Left ventricle myocardium superior (tissue), 1 donor: ENCODE results near the gene MACROD2. TPM values are rescaled to one million over a fixed set of nuclear protein-coding genes. Genes with fewer than 3 reads are reported as not detected.

Source experiments
- ATAC-seq: fragments of 200-7000 bp; cut with Tn5 transposase; one replicate; pipeline ENCODE4 v1.9.1; 2020; ENCODE audit warnings: mild to moderate bottlenecking, moderate library complexity
- DNase-seq: peaks from one replicate; pipeline ENCODE4 v3.0.0-alpha.2; 2020
- intact Hi-C: fragments of 100-400 bp; cut with micrococcal nuclease; formaldehyde crosslinking; loops from one replicate; pipeline ENCODE4 v1.11.0; 2022
- total RNA-seq: library from RNA; stranded (reverse); fragmentation: NEBNext Ultra II Directional; extraction: Animal tissue kit (Norgen Biotek cat#: 25700); gene quantifications from one replicate; pipeline ENCODE4 v1.2.1, GENCODE V29; 2021
- donor health status: DM: no; HTN: yes; CAD: no; lungs with severe emphysema.

MACROD2 gene
- total RNA-seq, 1 donor from 2014 or later, result 3.5 TPM

DNA sequence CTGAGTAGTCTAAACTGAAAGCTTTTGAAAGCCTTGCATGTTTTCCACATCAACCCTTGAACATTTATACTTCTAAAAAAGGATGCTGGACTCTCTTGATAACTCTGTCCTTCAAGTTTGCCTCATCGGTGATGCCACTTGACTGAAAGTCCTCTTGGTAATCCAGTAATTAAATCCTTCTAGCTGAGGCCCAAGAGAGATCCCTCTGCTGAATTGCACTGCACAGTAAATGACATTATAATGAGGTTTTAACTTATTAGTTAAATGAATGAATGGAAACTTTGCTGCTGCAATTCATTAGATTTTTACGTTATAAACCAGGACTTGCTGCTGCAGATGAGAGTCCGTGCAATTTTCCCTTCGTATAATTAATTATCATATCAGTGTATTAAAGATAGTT, 706.0 kb downstream of the MACROD2 start:
- DNase-seq, result no peak
- intact Hi-C loops, result no loop called here
- ATAC-seq, result no peak

DNA sequence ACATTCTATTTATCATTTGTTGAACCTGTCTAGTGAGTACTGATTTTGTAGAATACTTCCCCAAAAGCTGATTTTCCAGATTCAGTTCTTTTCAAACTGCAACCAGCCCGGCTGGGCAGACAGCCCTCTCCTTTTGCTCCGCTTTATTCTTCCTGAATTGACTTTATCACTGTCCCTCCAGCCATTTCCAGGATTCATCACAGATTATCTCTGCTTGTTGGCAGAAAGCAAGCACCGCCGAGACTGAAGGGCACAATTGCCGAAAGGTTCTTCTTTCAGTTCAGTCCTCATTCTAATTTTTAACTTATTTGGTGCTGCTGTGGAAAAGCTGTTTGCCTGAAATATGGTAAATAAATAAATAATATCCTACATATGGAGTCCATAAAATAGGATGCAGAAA, 711.2 kb downstream of the MACROD2 start:
- DNase-seq (no peak), ATAC-seq (no peak)
- intact Hi-C loops, result no loop called here

- ATAC-seq, result no peak
- intact Hi-C loops, result no loop called here
- DNase-seq, result no peak
Observed at GRCh38 chr20:14707026-14707680, 711.8 kb downstream of the MACROD2 start.

GRCh38 chr20:14707865-14708596, 712.7 kb downstream of the MACROD2 start:
- no peak for DNase-seq
- intact Hi-C loops, result no loop called here
- no peak for ATAC-seq

DNA sequence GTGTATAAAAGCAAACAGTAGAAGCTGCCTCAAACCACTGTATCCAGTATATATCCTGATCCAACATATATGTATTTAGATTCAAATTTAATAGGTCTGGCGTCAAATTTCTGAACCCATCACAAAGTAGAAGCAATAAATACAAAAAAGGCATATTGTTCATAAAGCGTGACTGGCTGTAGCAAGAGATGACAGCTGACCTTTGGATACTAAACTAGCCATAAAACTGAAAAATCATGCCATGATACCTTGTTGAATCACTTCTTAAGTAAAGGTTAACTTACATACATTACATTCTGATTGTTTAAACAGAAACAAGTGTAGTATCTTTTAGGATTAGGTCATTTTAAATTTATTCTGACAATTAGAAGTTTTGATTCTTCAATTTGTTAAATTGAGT, 714.1 kb downstream of the MACROD2 start:
- ATAC-seq (no peak), DNase-seq (no peak)
- intact Hi-C loops, result no loop called here

DNA sequence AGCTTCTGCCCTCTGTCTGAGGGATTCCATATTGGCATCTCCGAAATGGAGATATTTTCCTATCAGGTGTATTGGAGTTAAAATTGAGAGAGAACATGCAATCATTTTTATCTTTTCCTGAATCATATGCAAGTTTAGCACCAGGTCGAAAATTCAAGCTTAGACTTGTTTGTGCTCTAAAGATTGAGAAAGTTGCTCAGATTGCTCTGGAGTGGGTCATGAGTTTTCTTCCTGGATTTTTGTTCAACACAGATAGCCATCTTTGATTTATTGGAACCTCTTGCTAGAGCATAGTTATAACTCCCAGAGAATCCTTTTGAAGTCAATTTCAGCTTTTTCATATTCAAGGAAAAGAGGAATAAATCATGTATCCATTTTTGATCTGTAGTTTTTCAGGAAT, 715.6 kb downstream of the MACROD2 start:
- ATAC-seq, result no peak
- intact Hi-C loops, result no loop called here
- DNase-seq, result no peak

DNA sequence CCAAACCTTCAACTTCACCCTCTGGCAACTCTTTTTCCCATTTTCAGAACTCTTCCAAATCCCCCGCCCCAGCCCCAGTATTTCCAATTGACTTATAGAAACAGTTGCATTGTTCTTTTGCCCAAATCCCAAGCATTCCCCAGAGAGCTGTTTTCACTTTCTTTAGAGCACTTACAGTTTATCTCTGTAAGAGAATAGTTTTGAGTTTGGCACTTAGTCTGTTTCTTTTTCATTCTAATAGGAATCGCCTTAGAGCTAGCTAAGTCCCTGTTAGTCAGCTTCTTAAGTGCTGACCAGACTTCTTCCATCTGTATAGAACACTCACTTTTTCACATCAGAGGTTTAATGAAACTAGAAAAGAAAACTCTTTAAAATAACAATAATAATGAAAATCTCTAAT, 716.3 kb downstream of the MACROD2 start:
- intact Hi-C loops, result no loop called here
- ATAC-seq, result no peak
- DNase-seq, result no peak

DNA sequence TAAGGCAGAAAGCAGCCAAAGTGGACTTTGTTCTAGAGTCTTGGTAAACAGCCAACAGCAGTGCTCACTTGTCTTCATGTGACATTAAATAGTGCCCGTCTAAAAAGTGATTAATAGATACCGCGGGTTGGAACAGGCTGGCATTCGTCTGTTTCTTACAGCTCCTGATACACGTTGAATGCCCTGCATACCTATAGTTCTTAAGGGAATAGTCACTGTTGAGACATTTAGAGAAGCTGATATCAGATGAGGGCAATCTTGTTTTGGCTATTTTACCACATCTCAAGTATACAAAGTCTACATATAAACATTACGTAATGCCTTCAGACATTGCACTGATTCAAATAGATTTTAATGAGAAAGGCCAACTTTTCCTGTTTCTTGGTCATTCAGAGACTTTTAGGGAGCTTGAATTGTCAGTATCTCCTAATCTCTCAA, 717.0 kb downstream of the MACROD2 start:
- DNase-seq, result no peak
- intact Hi-C loops, result no loop called here
- no peak for ATAC-seq

- DNase-seq, result no peak
- intact Hi-C loops, result no loop called here
- ATAC-seq, result no peak
Observed at GRCh38 chr20:14715400-14715799, 720.1 kb downstream of the MACROD2 start.

DNA sequence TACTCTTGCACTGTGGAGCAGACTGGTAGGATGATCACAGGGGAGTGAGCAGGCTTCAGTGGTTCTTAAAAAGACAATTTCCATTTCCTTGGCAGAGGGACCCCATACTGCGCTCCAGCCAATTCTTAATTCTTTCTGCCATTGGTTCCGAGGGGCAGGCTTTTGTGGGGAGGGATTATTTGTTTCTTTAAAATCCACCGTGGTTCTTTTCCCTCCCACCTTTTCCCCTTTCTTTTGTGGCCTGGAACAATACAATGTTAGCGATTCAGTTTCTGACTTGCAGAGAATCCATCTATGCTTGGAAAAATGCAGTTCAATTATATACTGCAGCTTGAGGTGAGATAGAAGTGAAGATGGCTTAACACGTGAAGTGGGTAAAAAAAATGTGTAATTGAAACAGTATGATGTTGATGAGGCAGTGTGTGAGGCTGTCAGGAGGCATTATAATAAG, 721.1 kb downstream of the MACROD2 start:
- intact Hi-C loops, result no loop called here
- ATAC-seq, result no peak
- no peak for DNase-seq

- ATAC-seq (no peak), DNase-seq (no peak)
- intact Hi-C loops, result no loop called here
Observed at GRCh38 chr20:14717134-14717999, 722.1 kb downstream of the MACROD2 start.

- ATAC-seq (no peak), DNase-seq (no peak)
- intact Hi-C loops, result no loop called here
Observed at GRCh38 chr20:14720251-14720650, 724.9 kb downstream of the MACROD2 start.

DNA sequence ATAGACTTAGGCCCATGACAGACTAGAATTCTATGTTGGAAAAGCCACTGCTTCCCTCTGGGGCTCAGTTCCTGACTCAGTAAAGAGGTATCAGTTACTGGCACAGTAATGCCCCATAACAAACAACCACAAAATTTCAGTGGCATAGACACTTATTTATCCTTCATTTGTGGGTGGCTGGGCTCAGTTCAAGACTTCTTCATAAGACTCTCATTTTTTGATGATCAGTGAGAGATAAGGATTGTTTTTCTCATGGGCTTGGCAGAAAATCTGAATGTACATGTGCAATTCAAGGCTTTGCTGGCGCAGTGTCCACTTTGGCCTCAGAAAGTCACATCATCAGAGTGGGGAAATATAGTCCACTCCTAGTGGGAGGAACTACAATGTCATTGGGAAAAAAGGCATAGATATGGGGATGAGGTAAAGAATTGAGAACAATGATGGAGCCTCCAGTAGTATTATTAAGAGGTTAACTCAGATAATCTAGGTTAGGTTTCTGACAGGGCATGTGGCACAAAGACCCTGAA, 726.7 kb downstream of the MACROD2 start:
- intact Hi-C loops, result no loop called here
- ATAC-seq (no peak), DNase-seq (no peak)

- intact Hi-C loops, result no loop called here
- ATAC-seq, result no peak
- DNase-seq, result no peak
Observed at GRCh38 chr20:14723614-14724013, 728.3 kb downstream of the MACROD2 start.

DNA sequence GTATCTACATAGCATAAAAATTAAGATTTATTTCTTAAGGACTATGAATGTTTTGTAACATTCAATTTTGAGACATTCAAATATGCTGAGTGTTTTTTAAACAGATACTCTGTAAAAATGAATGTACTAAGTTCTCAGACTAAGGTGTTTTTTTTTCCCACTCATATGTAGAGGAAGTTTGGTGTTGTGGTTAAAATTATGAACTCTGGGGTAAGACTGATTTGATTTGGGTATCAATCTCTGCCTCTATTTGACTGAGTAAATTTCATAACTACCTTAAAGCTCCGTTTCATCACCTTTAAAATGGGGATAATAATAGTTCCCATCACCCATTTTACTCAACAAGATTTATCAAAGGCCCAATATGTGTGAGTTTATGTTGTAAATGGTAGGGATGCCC, 728.7 kb downstream of the MACROD2 start:
- intact Hi-C loops, result no loop called here
- DNase-seq (no peak), ATAC-seq (no peak)

DNA sequence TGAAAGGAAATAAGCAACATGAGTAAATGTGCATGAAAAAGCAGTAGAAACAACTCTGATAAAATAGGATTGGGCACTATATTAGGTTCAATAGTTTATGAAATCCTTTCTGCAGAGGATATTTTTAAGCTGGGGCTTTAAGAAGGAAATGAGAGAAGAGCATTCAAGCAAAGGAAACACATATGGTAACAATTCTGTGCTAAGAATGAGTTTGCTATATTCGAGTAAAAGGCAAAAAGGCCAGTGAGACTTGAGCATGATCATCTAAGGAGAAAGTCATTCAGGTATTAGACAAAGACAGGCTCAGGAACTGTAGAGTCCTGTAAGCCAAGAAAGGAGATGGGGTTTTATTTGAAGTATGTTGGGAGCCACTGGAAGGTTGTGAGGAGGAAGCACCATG, 729.2 kb downstream of the MACROD2 start:
- no peak for DNase-seq
- no peak for ATAC-seq
- intact Hi-C loops, result no loop called here

- ATAC-seq (no peak), DNase-seq (no peak)
- intact Hi-C loops, result no loop called here
Observed at GRCh38 chr20:14726591-14726990, 731.3 kb downstream of the MACROD2 start.

GRCh38 chr20:14727485-14728150, 732.3 kb downstream of the MACROD2 start:
- intact Hi-C loops, result no loop called here
- ATAC-seq (no peak), DNase-seq (no peak)

- DNase-seq (no peak), ATAC-seq (no peak)
- intact Hi-C loops, result no loop called here
Observed at GRCh38 chr20:14729390-14729789, 734.1 kb downstream of the MACROD2 start.
